Activated CD4-positive, alpha-beta T cell treated with anti-CD3 and anti-CD28 coated beads for 48 hours (primary cell): ENCODE results near the gene CFAP65.
A peak's percentile ranks its signal among the peaks of the same experiment; 100 is the strongest.

Experiments
- DNase-seq: peaks from one replicate; pipeline ENCODE4 v3.0.0-alpha.2; 2020

The CFAP65 gene

GRCh38 chr2:219030177-219030940 is 11.0 kb downstream of the CFAP65 start:
- no peak for DNase-seq

- peak; percentile 85 for DNase-seq
These were observed 11.5 kb downstream of the CFAP65 start for GRCh38 chr2:219029829-219030165.

- no peak for DNase-seq
These were observed 12.1 kb downstream of the CFAP65 start for GRCh38 chr2:219028996-219029828.

GRCh38 chr2:219028141-219028540 is 13.2 kb downstream of the CFAP65 start:
- DNase-seq = no peak

GRCh38 chr2:219027511-219028055 is 13.7 kb downstream of the CFAP65 start:
- DNase-seq = no peak

- DNase-seq = no peak
These were observed 14.4 kb downstream of the CFAP65 start for GRCh38 chr2:219026946-219027345.

GRCh38 chr2:219025637-219026585 is 15.4 kb downstream of the CFAP65 start:
- no peak for DNase-seq

GRCh38 chr2:219024059-219024458 is 17.3 kb downstream of the CFAP65 start:
- no peak for DNase-seq

- no peak for DNase-seq
These were observed 18.2 kb downstream of the CFAP65 start for GRCh38 chr2:219023045-219023605.

- DNase-seq = no peak
These were observed 18.7 kb downstream of the CFAP65 start for GRCh38 chr2:219022616-219023015.

GRCh38 chr2:219022041-219022440 is 19.3 kb downstream of the CFAP65 start:
- no peak for DNase-seq

GRCh38 chr2:219021591-219021990 is 19.7 kb downstream of the CFAP65 start:
- DNase-seq = no peak

GRCh38 chr2:219020604-219021365 is 20.5 kb downstream of the CFAP65 start:
- DNase-seq = no peak

- DNase-seq = no peak
These were observed 21.9 kb downstream of the CFAP65 start for GRCh38 chr2:219019436-219019835.

- DNase-seq = no peak
These were observed 22.6 kb downstream of the CFAP65 start for GRCh38 chr2:219018726-219019125.

GRCh38 chr2:219018286-219018685 is 23.0 kb downstream of the CFAP65 start:
- DNase-seq = no peak

- DNase-seq = no peak
These were observed 23.9 kb downstream of the CFAP65 start for GRCh38 chr2:219017201-219017931.

GRCh38 chr2:219016721-219017120 is 24.6 kb downstream of the CFAP65 start:
- DNase-seq = no peak

- no peak for DNase-seq
These were observed 30.4 kb downstream of the CFAP65 start for GRCh38 chr2:219010873-219011272.

GRCh38 chr2:219010162-219010756 is 31.1 kb downstream of the CFAP65 start:
- peak; percentile 43 for DNase-seq

- DNase-seq = no peak
These were observed 32.0 kb downstream of the CFAP65 start for GRCh38 chr2:219009294-219009693.
